ENCODE results near the gene RUNX3.
"Not testable (repeated sequence)": the region's sequence is repeated elsewhere in the genome, so short reads cannot be mapped to it uniquely, and the experiment has no call there.

Gene RUNX3

DNA sequence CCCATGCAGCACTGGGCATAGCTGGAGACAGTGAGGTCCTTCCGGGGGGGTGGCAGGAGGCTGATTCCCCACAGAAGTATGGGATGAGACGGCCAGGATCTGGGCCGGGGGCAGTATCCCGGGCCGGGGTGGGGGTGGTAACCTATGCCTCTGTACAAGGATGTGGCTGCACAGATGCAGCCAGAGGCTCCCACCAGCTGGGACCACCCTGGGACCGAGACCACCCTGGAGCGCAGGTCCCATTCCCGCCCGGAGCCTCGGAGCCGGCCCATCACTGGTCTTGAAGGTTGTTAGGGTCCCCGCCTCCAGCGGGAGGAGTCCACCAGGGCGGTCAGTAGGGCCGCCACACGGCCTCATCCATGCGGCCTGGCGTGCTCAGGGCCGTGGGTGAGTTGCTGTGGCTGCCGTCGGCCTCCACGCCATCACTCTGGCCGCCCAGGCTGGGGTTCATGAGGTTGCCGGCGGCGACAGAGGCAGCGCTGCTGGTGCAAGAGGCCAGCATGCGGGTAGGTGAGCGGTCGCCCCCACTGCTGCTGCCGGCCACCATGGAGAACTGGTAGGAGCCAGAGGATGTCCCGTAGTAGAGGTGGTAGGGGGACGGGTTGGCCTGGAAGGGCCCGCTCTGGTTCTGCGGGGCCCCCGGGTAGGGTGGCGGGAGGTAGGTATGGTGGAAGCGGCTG lies 28.1 kb downstream of the RUNX3 start:
- no peak for DNase-seq (ENCODE audit: low read depth)

DNA sequence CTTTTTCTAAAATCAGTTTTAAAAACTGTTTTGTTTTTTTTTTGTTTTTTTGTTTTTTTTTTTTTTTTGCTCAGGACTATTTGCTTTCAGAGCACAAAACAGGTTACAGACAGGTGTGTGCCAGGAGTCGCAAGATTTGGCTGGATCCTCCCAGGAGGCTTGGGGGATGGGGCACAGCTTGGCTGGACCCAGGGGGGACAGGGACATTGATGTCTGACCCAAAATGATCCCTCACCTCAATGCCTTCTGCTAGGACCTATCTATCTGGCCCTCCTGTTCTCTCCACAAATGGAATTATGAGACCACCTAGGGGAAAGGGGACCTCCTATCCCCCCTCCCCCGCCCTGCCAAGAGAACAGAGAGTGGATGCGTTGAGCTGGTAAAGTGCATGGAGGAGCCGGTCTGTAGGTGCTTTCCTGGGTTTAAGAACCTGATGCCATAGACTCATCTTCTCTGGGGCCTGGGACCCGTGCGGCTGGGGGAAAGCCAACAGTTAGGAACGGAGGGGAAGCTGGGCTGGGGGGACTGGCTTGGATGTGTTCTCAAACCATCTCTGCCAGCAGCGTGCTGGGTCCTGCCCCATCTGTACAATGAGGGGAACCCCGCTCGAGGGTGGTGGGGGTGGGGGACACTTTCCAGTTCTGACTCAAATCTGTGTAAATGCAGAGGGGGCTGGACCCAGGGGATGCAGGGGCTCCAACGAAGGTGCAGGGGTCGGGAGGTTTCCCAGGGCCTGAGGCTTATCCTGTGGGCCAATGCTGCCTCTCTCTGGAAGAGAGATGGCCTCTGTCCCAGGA lies 28.9 kb downstream of the RUNX3 start:
- no peak for DNase-seq (ENCODE audit: low read depth)

DNA sequence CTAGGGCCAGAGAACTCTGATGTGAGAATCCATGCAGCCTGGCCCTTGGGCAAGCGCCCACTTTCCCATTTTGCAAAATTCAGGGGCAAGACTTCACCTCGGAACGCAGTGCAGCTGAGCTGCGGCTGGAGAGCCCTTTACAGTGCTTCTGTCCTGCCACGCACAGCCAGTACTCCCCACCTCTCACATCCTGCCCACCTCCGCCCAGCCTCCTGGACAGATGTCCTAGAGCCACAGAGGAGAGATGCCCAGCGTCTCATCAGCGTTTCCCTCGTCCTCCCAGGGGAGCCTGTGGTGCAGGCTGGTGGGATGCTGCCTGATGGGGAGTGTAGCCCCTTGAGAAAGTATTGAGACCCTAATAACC lies 29.6 kb downstream of the RUNX3 start:
- no peak for DNase-seq (ENCODE audit: low read depth)

DNA sequence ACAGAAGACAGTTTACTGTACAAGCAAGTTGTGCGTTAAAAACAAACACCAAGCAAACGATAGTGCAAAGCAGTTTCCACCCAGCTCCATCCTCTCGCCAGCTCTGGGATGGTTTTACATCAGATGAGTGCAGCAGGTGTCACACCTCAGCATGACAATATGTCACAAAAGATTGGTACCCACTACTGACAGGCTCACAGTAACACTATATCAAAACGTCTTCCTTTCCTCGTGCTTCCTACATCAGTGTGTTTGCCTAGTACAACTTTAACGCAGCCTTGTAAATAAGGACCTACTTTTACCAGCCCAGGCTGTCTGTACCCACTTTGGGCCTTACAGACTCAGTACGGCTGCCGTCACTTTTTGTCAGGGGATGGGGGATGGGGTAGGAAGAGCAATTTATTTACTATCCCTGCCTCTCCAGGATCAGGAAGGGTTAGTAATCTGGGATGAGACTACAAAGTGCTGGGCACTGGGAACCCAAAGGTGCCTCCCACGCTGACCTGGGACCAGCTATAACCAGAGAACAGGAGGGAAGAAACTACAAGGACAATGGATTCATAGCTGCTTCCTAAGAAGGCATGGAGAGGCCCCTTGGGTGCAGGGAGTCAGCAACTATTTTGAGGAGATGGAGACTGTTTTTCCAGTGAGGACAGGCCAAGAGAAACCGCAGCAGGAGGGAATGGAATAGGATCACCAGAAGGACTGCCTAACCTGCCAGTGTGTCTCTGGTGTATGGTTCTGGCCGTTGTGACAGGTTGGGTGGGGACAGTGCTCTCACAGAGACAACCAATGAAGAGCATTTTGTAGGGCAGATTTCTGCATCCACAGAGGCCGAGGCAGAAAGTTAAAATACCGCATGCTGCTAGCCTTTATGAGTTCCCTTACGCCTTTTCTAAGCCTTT lies 30.2 kb downstream of the RUNX3 start:
- DNase-seq (ENCODE audit: low read depth): no peak

GRCh38 chr1:24898909-24899439 lies 31.1 kb downstream of the RUNX3 start:
- no peak for DNase-seq (ENCODE audit: low read depth)

- DNase-seq (ENCODE audit: low read depth): no peak
Observed at GRCh38 chr1:24898152-24898908, 31.7 kb downstream of the RUNX3 start.

GRCh38 chr1:24897263-24898151 lies 32.6 kb downstream of the RUNX3 start:
- no peak for DNase-seq (ENCODE audit: low read depth)

DNA sequence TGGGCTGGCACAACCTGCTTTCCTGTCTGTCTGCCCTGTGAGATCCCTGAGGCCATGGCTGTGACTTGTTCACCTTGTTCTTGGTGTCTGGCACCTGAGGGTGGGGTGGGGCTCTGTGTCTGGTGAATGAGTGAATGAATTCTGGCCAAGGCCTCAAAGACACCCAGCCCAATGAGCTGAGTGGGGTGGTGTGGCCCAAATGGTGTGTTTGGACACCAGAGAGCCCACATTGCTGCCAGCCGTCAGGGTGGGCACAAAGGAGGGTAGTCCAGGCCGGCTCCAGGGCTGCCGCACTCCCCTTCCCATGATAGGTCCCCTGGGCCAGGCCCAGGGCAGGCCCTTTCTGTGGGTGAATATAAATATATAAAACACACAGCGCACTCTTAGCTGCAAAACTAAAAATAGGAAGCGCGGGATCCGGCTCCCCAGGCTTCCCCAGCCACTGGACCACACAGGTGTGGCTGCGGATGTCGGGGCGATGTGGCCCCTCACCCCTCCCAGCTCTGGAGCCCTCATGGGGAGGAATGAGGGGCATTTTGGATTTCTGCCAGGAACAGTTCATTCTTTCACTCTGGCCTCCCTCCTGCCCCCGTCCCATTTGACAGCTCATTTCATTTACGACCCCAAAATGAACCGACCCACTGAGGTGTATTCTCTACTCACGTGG lies 33.3 kb downstream of the RUNX3 start:
- no peak for DNase-seq (ENCODE audit: low read depth)

DNA sequence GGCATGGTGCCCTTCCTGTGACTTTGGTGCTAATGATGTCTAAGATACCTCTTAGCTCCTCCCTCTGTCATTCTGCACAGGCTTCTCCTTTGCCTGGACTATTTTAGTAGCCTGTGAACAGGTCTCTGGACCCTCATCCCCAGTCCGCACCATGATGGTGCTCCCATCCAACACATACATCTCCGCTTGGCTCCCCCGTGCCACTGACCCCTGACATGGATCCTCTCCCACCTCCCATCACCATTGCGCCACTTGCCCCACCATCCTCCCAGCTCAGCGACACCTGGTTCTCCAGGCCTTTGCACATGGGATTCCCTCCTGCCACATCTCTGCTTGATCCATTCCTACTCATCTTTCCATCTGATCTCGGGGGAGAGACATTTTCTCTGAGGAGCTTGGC lies 33.9 kb downstream of the RUNX3 start:
- no peak for DNase-seq (ENCODE audit: low read depth)

- no peak for DNase-seq (ENCODE audit: low read depth)
Observed at GRCh38 chr1:24895511-24895910, 34.6 kb downstream of the RUNX3 start.

DNA sequence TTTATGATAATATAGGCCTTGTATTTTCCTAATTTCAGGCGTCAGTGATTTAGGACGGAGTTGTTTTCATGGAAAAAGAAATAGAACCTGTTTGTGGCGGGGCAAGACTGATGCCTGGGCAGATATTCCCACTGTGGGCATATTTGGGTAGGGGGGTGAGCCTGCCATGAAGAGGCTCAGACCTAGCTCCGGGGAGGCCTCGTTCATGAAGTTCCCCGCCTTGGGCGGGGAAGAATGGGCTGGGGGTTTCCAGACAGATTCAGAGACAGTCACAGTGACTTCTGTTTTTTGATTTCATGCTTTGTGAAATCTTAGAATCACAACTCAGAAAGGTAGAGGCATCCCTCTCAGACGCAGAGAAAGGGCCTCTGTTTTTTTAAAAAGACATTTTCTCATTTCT lies 36.1 kb downstream of the RUNX3 start:
- DNase-seq (ENCODE audit: low read depth): no peak

DNA sequence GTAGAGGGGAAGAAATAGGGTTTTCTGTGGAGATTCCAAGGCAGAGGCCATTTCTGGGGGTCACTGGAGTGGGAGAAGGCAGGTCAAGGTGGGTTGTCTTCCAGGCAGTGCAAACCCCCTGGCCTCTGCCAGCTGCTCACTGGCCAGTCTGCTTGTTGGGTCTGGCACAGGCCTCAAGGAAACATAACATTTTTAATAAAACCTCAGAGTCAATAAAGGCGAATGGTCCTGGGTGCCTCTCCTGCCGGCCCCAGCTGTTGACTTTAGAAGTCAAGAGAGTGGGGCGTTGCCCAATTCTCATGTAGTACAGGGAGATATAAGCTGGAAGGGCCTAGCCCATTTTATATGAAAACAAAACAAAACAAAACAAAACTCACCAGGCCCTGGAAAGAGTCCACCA lies 36.6 kb downstream of the RUNX3 start:
- DNase-seq (ENCODE audit: low read depth): no peak

DNA sequence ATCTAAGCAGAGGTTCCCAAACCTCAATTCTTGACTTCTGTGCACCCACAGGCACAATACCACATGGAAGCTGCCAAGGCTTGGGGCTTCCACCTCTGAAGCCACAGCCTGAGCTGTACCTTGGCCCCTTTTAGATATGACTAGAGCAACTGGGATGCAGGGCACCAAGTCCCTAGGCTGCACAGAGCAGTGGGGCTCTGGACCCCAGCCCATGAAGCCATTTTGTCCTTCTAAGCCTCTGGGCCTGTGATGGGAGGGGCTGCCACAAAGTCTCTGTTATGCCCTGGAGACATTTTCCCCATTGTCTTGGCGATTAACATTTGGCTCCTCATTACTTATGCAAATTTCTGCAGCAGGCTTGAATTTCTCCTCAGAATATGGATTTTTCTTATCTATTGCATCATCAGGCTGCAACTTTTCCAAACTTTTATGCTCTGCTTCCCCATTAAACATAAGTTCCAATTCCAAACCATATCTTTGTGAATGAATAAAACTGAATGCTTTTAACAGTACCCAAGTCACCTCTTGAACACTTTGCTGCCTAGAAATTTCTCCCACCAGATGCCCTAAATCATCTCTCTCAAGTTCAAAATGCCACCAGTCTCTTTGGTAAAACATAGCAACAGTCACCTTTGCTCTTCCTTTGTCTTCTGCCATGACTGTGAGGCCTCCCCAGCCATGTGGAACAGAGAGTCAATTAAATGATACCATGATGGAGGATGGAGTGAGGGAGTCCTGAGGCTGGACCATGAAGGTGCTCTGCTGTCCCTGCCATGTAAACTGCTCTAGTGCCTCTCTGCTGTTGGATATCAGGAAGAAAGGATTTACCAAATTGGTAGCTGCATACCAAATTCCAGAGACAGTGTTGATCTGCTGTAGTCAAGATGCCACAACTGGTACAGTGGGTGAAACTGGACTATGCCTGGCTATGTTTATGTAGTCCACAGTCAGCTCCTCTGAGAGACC lies 37.6 kb downstream of the RUNX3 start:
- DNase-seq (ENCODE audit: low read depth): no peak

DNA sequence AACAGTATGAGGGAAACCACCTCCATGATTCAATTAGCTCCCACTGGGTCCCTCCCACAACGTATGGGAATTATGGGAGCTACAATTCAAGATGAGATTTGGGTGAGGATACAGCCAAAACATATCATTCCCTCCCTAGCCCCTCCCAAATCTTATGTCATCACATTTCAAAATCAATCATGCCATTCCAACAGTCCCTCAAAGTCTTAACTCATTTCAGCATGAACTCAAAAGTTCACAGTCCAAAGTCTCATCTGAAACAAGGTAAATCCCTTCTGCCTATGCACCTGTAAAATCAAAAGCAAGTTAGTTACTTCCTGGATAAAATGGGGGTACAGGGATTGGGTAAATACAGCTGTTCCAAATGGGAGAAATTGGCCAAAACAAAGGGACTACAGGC lies 38.7 kb downstream of the RUNX3 start:
- DNase-seq (ENCODE audit: low read depth): not testable (repeated sequence)

- no peak for DNase-seq (ENCODE audit: low read depth)
Observed at GRCh38 chr1:24890887-24891286, 39.2 kb downstream of the RUNX3 start.

DNA sequence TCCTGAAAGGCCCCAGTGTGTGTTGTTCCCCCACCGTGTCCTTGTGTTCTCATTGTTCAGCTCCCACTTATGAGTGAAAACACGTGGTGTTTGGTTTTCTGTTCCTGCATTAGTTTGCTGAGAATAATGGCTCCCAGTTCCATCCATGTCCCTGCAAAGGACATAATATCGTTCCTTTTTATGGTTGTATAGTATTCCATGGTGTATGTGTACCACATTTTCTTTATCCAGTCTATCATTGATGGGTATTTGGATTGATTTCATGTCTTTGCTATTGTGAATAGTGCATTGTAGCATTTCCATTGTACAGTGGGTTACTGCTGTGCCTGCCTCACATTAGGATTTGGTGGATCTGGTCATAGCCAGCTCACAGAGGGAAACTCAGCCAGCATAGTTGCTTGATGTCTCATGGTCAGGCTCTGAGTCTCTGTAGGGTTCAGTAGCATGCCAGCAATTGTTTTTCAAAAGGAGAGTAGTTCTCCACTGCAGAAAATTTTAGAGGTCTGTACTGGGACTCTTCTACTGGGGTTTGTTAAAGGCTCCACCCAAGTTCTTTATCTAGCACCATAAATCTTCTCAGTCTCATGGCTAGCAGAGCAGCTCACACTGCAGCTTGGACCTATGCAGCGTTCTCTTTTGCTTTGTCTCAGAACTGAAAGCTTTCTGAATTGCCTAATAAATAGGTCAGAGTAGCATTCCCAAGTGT lies 41.0 kb downstream of the RUNX3 start:
- peak; percentile 46 for DNase-seq (ENCODE audit: low read depth)

GRCh38 chr1:24888061-24888970 lies 41.8 kb downstream of the RUNX3 start:
- no peak for DNase-seq (ENCODE audit: low read depth)
